Stimulated activated effector memory CD8-positive, alpha-beta T cell treated with anti-CD3 and anti-CD28 coated beads, Interleukin-12 subunit alpha, Interleukin-12 subunit beta, amount 100 ng/mL, for 72 hours (primary cell): ENCODE data around the gene DOC2B.
A peak's percentile ranks its signal among the peaks of the same experiment; 100 is the strongest.
"Not testable (repeated sequence)": the region's sequence is repeated elsewhere in the genome, so short reads cannot be mapped to it uniquely, and the experiment has no call there.

Experiments used
- ATAC-seq: fragments of 150-1000 bp; cut with Tn5 transposase; 2 replicates; pipeline ENCODE4 v1.10.0; 2021
- DNase-seq, 2 donors: peaks; one replicate each; pipeline ENCODE4 v3.0.0; 2021 to 2022; ENCODE audit warnings: low spot score in 2 of 2
- H3K27ac Mint-ChIP-seq: one replicate; pipeline ENCODE4 v1.8.0; 2022; ENCODE audit warnings: mild to moderate bottlenecking, mixed read lengths
- H3K36me3 Mint-ChIP-seq: one replicate; pipeline ENCODE4 v1.8.0; 2022; ENCODE audit warnings: mild to moderate bottlenecking, mixed read lengths
- H3K4me1 Mint-ChIP-seq: one replicate; pipeline ENCODE4 v1.8.0; 2022; ENCODE audit warnings: mixed read lengths
- H3K4me3 Mint-ChIP-seq: one replicate; pipeline ENCODE4 v1.8.0; 2022; ENCODE audit warnings: mild to moderate bottlenecking, mixed read lengths
- H3K9me3 Mint-ChIP-seq: one replicate; pipeline ENCODE4 v1.8.0; 2022; ENCODE audit warnings: mixed read lengths

The DOC2B gene

DNA sequence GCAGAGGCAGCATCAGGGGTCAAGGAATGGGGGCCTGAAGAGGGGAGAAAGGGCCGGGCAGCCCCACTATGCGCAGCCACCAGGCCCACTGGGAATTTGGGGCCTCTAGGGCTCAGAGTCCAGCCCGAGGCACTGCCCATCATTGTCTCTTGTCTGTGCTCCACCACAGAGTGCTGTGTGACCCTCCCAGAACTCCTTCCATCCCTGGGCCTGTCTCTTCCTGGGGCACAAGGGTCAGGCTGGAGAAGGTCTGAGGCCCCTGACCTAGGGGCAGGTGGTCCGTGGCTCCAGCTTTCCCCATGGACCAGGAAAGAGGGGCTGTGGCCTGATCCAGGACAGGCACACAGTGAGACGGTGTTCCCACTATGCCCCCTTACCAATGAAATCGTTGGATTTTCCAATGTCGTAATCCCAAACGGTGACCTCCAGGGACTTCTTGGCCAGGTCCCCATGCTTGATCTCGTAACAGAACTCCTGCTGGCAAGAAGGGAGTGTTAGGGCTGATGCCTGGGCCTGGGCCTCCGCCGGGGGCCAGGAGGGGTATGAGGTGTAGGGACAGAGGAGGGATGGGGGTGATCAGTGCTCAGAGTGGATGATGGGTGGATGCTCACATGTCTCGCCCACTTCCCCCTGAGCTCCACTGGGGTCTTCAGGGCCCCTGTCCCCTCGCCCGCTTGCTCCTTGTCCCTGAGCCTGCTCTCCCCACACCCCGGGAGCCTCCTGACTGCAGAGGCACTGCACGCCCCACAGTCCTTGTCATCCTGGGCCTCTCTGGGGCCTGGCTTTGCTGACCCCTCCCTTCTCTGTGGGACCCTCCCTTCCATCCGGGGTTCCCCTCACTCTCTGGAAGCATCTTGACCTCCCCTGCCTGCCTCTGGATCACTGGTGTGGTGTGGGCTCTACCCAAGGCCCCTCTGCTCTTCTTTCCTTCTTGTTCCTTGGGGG is 33.4 kb downstream of the DOC2B start:
- Mint-ChIP-seq H3K9me3 (no peaks in the 10 kb centered on the region), H3K4me3 (no peak overlapping the region), H3K27ac (peak overlapping the region; percentile 52), H3K36me3 (no peaks in the 10 kb centered on the region), H3K4me1 (no peaks in the 10 kb centered on the region)
- peak in 1 of 2 donors; percentile 40 for DNase-seq
- no peak for ATAC-seq

DNA sequence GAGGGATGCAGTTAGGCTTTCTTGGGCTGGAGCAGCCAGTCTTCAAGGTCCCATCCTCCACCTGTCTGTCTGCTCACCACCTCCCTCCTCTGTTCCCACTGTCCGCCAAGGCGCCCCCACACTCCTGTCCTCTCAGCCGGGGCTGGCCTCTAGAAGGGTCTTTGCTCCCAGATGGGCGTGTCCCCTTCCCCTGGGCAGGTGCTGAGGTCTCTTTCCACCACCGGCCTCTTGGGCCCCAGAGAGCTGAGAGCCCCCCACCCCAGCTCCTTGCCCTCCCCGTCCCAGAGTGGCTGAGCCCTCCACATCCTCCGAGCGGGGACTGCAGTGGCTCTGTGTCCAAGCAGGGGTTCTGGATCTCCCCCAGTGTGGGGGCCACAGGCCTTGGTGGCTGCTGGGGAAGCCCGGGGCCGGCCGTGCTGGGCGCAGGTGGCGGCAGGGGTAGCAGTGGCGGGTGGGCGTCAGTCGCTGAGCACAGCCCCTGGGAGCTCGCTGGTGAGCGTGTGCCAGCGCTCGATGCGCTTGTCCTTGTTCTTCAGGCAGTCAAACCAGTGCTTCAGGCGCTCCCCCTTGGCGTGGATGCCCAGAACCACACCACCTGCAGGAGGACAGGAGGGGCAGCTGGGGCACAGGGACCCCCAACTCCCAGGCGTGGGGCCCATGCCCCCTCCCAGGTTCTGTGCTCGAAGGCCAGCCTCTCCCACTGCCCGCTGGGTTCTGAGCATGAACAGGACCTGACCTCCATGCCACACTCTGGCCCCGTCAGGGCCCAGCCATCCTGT is 34.3 kb downstream of the DOC2B start:
- no peak overlapping the region for H3K27ac Mint-ChIP-seq
- no peaks in the 10 kb centered on the region for H3K4me1 Mint-ChIP-seq
- no peaks in the 10 kb centered on the region for H3K36me3 Mint-ChIP-seq
- DNase-seq (peak in 1 of 2 donors; percentile 28), ATAC-seq (no peak)
- no peak overlapping the region for H3K4me3 Mint-ChIP-seq
- H3K9me3 Mint-ChIP-seq, result no peaks in the 10 kb centered on the region

DNA sequence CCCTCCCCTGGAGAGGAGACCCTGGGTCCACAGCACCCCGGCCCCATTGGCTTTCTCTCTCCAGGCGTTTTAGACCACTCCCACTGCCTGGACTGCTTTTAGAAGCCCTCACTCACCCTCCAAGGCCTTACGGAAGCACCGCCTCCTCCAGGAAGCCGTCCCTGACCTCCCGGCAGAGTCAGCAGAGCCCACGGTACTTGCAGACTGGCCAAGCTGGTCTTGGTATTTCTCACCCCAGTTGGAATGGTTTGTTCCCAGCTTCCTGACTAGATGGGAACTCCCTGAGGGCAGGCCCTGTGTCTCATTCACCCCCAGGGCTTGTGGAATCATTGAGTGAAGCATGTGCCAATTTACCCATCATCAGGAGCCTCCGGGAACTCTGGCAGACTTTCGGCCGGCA is 34.9 kb downstream of the DOC2B start:
- ATAC-seq, result no peak
- Mint-ChIP-seq H3K27ac (no peak overlapping the region), H3K4me1 (no peaks in the 10 kb centered on the region), H3K4me3 (no peak overlapping the region), H3K36me3 (no peaks in the 10 kb centered on the region), H3K9me3 (no peaks in the 10 kb centered on the region)
- DNase-seq, result peak in 1 of 2 donors; percentile 38

DNA sequence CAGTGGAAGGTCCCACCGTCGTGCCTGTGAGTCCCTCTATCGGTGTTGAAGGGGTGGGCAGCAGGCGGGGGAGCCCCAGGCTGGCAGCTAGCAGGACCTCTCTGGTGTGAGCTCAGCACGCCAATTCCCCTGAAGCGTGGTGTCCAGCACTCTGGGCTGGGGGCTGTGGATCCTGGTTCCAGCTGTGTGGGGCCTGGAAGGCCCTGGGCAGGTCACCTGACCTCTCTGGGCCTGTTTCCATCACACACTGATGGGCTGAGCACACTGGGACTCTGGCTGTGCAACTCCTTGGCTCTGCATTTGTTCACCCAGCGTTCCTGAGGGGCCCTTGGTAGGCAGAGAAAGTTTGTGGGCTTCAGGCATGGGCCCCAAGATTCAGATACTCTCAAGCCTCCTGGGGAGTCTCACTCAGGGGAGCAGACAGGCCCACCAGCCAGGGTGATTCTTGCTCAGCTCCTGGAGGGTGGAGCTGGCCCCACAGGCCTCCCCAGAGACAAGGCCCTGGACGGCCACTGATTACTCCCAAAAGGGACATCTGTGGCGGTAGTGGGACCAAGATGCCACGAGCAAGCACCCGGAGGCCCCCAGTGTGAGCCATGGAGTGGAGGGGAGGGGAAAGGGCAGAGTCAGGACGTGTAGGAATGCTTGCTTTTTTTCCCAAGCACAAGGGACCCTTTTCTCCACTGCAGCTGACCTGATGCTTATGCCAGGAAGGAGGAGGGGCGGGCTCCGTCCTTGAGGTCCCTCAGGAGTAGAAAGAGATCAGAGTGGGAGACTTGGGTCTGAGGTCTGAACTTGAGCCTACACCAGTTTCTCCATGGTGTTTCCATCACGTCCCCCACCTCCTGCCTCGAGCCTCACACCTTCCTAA is 35.5 kb downstream of the DOC2B start:
- DNase-seq (peak in 1 of 2 donors; percentile 44), ATAC-seq (no peak)
- Mint-ChIP-seq H3K4me3 (no peak overlapping the region), H3K36me3 (no peaks in the 10 kb centered on the region), H3K27ac (no peak overlapping the region), H3K9me3 (no peaks in the 10 kb centered on the region), H3K4me1 (no peaks in the 10 kb centered on the region)

DNA sequence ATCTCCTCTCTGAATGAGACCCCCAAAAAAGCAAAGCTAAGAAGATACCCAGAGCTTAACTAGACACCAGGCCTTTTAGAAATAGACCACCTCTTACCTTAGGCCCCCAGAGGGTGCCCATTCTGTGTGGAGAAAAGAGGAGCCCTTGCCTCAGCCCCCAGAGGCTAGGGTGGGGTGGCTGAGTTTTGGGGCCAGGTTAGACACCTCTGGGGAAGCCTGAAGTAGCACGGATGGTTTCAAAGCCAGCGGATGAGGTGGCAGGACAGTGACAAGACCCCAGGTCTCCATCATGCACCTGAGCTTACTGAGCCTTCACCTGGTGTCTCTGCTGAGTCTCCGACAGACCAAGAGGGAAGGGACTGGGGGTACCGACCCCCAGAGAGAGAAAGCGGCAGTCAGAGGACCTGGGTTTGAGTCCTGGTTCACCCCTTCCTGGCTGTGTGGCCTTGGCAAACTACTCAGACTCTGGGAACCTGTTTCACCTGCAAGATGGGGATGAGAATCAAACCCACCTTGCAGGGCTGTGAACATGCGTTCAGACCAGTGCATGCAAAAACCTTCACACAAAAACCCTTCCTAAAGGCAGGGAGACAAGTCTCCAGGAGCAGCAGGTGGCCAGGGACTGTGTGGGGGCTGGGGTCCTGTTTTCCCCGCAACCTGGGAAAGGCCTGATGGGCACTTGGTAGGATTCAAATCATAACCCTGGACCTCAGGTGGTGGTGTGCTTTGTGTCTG is 36.3 kb downstream of the DOC2B start:
- Mint-ChIP-seq H3K9me3 (no peaks in the 10 kb centered on the region), H3K4me1 (no peaks in the 10 kb centered on the region), H3K4me3 (no peak overlapping the region), H3K27ac (no peak overlapping the region), H3K36me3 (no peaks in the 10 kb centered on the region)
- ATAC-seq (no peak), DNase-seq (peak; percentile 1 to 41)

DNA sequence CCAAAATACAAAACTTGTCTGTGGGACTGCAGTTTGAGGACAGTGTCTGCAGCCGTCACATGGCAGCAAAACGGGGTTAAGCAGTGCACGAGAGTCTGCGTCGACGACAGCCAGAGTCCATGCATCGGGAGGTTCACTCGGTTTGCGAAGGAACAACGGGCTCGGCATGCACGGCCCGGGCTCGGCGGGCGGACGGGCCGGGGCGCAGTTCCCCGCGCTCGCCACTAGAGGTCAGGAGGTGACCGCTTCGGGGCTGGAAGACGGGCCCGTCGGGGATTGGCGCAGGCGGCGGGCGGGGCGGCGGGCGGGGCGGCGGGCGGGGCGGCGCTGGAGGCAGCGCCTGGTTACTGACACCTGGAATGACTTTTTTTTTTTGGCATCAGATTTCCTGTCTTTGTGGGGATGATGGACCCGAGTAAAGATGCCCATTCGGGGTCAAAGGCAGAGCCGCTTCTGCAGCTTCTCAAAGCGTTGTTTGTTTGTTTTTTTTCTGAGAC is 37.6 kb downstream of the DOC2B start:
- Mint-ChIP-seq H3K4me3 (no peak overlapping the region), H3K36me3 (no peaks in the 10 kb centered on the region), H3K9me3 (no peaks in the 10 kb centered on the region), H3K27ac (no peak overlapping the region), H3K4me1 (no peaks in the 10 kb centered on the region)
- ATAC-seq (peak; percentile 86), DNase-seq (peak; percentile 95 to 98)

DNA sequence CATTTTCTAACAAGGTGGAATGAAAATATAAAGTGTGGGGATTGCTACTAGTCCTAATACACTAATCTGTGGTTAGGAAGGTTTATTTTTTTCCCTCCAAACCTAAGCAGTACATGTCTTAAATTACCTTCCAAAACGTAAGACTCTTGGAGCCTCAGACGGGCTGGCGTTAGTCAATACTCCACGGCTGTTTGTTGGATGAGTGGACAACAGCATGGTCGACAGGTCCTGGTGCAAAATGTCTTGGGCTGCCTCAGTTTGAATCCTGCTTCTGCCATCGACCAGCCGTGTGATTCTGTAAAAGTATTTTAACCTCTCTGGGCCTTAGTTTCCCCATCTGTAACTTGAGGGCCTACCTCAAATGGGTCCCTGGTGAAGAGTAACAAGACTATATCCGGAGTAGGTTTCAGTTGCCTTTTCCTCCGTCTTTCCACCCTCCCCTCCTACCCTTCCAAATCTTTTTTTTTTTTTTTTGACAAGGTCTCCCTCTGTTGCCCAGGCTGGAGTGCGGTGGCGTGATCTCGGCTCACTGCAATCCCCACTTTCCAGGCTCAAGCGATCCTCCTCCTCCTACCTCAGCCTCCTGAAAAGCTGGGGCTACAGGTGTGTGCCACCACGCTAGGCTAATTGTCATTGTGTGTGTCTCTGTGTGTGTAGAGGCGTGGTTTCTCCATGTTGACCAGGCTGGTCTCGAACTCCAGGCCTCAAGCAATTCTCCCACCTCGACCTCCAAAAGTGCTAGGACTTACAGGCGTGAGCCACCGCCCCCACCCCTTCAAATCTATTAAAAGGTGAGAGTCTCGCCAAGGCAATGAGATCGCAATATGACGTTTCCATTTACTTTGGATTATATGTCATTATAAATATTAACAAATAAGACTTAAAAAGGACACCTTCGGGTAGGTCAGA is 38.3 kb downstream of the DOC2B start:
- H3K4me1 Mint-ChIP-seq, result no peaks in the 10 kb centered on the region
- H3K36me3 Mint-ChIP-seq, result no peaks in the 10 kb centered on the region
- ATAC-seq (no peak), DNase-seq (peak in 1 of 2 donors; percentile 42)
- no peak overlapping the region for H3K4me3 Mint-ChIP-seq
- no peak overlapping the region for H3K27ac Mint-ChIP-seq
- H3K9me3 Mint-ChIP-seq, result no peaks in the 10 kb centered on the region

DNA sequence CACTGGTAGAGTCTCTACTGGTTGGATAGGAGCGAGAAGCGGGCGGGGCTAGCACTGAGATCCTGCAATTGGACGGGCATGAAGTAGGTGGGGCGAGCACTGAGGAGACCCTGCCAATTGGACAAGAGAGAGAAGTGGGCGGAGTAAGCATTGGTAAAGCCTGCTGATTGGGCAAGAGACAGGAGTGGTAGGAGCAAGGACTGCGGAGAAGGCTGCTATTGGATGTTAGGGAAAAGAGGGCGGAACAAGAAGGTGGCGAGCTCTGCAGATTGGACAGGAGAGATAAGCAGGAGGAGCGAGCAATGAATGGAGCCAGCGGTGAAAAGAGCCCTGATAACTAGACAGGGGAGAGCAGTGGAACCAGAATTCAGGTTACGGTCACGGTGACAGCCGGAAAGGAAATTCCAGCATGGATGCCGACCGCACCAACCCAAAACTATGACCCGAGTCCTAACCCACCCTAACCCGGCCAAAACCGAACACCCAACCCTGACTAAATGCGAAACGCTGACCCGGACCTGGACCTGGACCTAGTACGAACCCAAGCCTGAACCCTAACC is 39.3 kb downstream of the DOC2B start:
- Mint-ChIP-seq H3K36me3 (no peaks in the 10 kb centered on the region), H3K4me3 (no peak overlapping the region), H3K9me3 (no peaks in the 10 kb centered on the region), H3K4me1 (no peaks in the 10 kb centered on the region), H3K27ac (no peak overlapping the region)
- DNase-seq (peak; percentile 1 to 53), ATAC-seq (no peak)

DNA sequence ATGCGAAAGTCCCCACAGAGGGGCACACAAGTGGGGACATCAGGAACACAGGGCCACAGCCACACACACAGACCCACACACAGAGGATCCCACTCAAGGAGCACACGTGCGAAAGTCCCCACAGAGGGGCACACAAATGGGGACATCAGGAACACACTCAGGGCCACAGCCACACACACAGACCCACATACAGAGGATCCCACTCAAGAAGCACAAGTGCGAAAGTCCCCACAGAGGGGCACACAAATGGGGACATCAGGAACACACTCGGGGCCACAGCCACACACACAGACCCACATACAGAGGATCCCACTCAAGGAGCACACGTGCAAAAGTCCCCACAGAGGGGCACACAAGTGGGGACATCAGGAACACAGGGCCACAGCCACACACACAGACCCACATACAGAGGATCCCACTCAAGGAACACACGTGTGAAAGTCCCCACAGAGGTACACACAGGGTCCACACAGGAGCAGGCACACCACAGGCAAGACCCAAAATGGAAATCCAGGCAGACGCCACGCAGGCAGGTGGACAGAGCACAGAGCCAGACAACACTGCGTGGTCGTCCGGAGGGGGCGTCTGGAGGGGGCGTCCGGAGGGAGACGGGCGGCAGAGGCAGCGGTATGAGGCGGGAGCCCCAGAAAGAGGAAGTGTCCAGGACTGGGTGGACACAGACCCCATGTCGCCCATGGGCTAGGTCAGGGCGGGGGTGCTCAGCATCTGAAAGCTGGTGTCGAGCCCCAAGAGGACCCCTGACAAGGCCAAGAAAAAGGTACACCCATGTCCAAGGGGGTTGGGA is 41.8 kb downstream of the DOC2B start:
- not testable (repeated sequence) for H3K4me1 Mint-ChIP-seq, H3K36me3 Mint-ChIP-seq, ATAC-seq, H3K4me3 Mint-ChIP-seq, H3K9me3 Mint-ChIP-seq
- peak overlapping the region; percentile 34 for H3K27ac Mint-ChIP-seq
- peak in 1 of 2 donors; percentile 45 for DNase-seq

DNA sequence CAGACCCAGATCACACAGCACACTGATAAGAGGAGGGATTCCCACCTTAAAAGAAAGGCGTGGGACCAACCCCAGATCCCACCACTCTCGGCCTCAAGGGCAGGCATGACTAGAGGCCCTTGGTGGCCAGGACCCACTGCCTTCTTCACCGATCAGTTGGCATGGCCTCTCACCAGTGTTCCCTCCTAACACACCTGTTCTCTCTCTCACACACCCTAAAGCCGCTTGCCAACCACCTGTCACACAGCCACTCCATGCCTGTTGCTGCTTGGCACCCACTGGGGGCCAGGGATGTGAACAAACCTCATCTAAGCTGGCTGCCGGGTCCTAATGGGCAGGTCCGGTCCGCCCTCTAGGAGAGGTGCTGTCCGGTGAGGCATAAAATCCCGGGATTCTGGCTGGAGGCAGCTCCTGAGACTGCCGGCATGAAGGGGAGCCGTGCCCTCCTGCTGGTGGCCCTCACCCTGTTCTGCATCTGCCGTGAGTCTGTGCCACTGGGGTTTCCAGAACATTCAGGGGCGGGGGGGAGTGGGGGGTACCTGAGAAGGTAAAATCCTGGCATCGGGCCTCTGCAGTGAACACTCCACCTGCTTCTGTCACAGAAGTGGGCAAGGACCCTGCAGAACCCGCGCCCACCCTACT is 44.2 kb downstream of the DOC2B start, which contains the start of gene SCGB1C2:
Gene SCGB1C2 (plus strand): TSS at position 404 of the 642 bp plus-strand sequence. CDS start 22 bp downstream, at position 426.
- H3K9me3 Mint-ChIP-seq, H3K36me3 Mint-ChIP-seq, H3K4me3 Mint-ChIP-seq, ATAC-seq, H3K27ac Mint-ChIP-seq, H3K4me1 Mint-ChIP-seq: not testable (repeated sequence)
- DNase-seq, result peak in 1 of 2 donors; percentile 29

DNA sequence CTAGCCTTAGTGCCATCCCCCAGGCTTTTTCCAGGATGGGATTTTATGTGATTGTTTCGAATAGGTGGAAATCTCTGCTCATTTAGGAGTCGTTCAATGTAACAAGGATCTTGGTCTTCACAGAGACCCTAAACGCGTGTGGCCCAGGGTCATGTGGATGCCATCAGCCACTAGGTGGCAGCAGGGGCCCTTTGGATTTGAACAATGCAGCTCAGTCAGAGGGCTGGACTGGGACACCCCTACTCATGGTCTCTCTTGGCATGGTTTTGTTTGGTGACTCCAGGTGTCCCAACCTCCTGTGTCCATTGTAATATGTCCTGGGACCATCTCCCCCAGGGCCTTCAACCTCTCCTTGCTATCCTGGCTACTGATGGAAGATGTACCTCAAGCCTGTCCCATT is 44.9 kb downstream of the DOC2B start:
- H3K27ac Mint-ChIP-seq, H3K4me3 Mint-ChIP-seq, H3K9me3 Mint-ChIP-seq, H3K4me1 Mint-ChIP-seq, H3K36me3 Mint-ChIP-seq: not testable (repeated sequence)
- ATAC-seq, result peak; percentile 83
- peak; percentile 37 to 83 for DNase-seq

DNA sequence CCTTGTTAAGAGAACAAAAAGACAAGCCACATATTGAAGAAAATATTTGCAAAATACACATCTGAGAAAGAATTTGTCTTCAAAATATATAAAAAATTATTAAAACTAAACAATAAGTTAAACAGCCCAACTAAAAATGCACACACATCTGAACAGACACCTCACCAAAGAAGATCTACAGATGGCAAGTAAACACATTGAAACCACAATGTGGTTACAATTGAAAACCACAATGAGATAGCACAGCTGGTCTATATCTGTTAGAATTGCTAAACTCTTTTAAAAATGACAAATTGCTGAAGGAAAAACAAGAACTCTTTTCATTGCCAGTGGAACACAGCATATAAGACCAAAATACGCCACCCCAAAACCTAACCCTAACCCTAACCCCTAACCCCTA is 45.6 kb downstream of the DOC2B start:
- not testable (repeated sequence) for H3K9me3 Mint-ChIP-seq, DNase-seq, H3K36me3 Mint-ChIP-seq, H3K4me1 Mint-ChIP-seq, H3K4me3 Mint-ChIP-seq, H3K27ac Mint-ChIP-seq, ATAC-seq
